GM19328 (cell line): ENCODE measurements around the gene GRID1.
"Not testable (repeated sequence)": the region's sequence is repeated elsewhere in the genome, so short reads cannot be mapped to it uniquely, and the experiment has no call there.

ENCODE experiments used
- ATAC-seq: cut with Tn5 transposase; IDR thresholded peaks from one replicate; pipeline ENCODE4 v1.9.1; 2021; ENCODE audit warnings: mild to moderate bottlenecking, moderate library complexity; ENCODE audit not compliant: unreplicated experiment

GRID1 gene

GRCh38 chr10:86056672-86057071, 309.9 kb downstream of the GRID1 start:
- ATAC-seq = no peak

GRCh38 chr10:86055928-86056327, 310.7 kb downstream of the GRID1 start:
- ATAC-seq = no peak

GRCh38 chr10:86053675-86054074, 312.9 kb downstream of the GRID1 start:
- no peak for ATAC-seq

GRCh38 chr10:86051586-86051985, 315.0 kb downstream of the GRID1 start:
- ATAC-seq = no peak

GRCh38 chr10:86049442-86049841, 317.2 kb downstream of the GRID1 start:
- no peak for ATAC-seq

GRCh38 chr10:86048973-86049372, 317.6 kb downstream of the GRID1 start:
- no peak for ATAC-seq

GRCh38 chr10:86048571-86048970, 318.0 kb downstream of the GRID1 start:
- ATAC-seq = no peak

GRCh38 chr10:86047588-86047987, 319.0 kb downstream of the GRID1 start:
- no peak for ATAC-seq

GRCh38 chr10:86046845-86047460, 319.6 kb downstream of the GRID1 start:
- ATAC-seq = no peak

- ATAC-seq = no peak
Observed at GRCh38 chr10:86045896-86046295, 320.7 kb downstream of the GRID1 start.

- ATAC-seq = no peak
Observed at GRCh38 chr10:86044029-86044428, 322.6 kb downstream of the GRID1 start.

GRCh38 chr10:86043236-86043635, 323.4 kb downstream of the GRID1 start:
- no peak for ATAC-seq

- ATAC-seq = no peak
Observed at GRCh38 chr10:86042161-86042560, 324.4 kb downstream of the GRID1 start.

GRCh38 chr10:86041116-86041515, 325.5 kb downstream of the GRID1 start:
- no peak for ATAC-seq

GRCh38 chr10:86038371-86038770, 328.2 kb downstream of the GRID1 start:
- ATAC-seq = no peak

- no peak for ATAC-seq
Observed at GRCh38 chr10:86037096-86037495, 329.5 kb downstream of the GRID1 start.

GRCh38 chr10:86036544-86036831, 330.1 kb downstream of the GRID1 start:
- no peak for ATAC-seq

GRCh38 chr10:86035791-86036543, 330.6 kb downstream of the GRID1 start:
- no peak for ATAC-seq

GRCh38 chr10:86034710-86035109, 331.9 kb downstream of the GRID1 start:
- ATAC-seq = no peak

GRCh38 chr10:86033581-86033980, 333.0 kb downstream of the GRID1 start:
- no peak for ATAC-seq

- ATAC-seq = not testable (repeated sequence)
Observed at GRCh38 chr10:86032087-86032486, 334.5 kb downstream of the GRID1 start.

- ATAC-seq = no peak
Observed at GRCh38 chr10:86030312-86030711, 336.3 kb downstream of the GRID1 start.

GRCh38 chr10:86027346-86027745, 339.2 kb downstream of the GRID1 start:
- ATAC-seq = no peak
